HL-60 (cell line): ENCODE data around the gene GDF7.

ENCODE experiments used
- DNase-seq, 2 experiments: peaks; one replicate each; pipeline ENCODE4 v3.0.0-alpha.2; 2010 to 2020; ENCODE audit warnings: low read depth in 1 of 2, low spot score in 1 of 2
- H3K27ac ChIP-seq: fragments of 250-450 bp; sonication (Bioruptor Pico); replicated peaks from 2 replicates; pipeline ENCODE4 v1.5.1; 2020; ENCODE audit warnings: mild to moderate bottlenecking, moderate library complexity
- H3K27me3 ChIP-seq: fragments of 250-450 bp; sonication (Bioruptor Pico); 2 replicates; pipeline ENCODE4 v1.5.1; 2021; ENCODE audit warnings: mild to moderate bottlenecking, moderate library complexity; ENCODE audit not compliant: insufficient read depth, poor library complexity, severe bottlenecking
- H3K4me3 ChIP-seq: replicated peaks from 2 replicates; pipeline ENCODE4 v1.5.1; 2011; ENCODE audit warnings: mild to moderate bottlenecking, control low read depth, low read length; ENCODE audit not compliant: insufficient read depth
- CTCF ChIP-seq: IDR thresholded peaks from one replicate; pipeline ENCODE4 v1.5.1; 2011; ENCODE audit warnings: low read length, control low read depth, inconsistent platforms; ENCODE audit not compliant: insufficient read depth
- GABPA ChIP-seq: IDR thresholded peaks from 2 replicates; pipeline ENCODE4 v1.6.1; 2012; ENCODE audit warnings: low read depth
- POLR2AphosphoS5 ChIP-seq: IDR thresholded peaks from 2 replicates; pipeline ENCODE4 v1.6.1; 2012; ENCODE audit warnings: low read depth
- REST ChIP-seq: IDR thresholded peaks from 2 replicates; pipeline ENCODE4 v1.6.1; 2012; ENCODE audit warnings: low read depth; ENCODE audit not compliant: insufficient replicate concordance
- SPI1 ChIP-seq: IDR thresholded peaks from 2 replicates; pipeline ENCODE4 v1.6.1; 2012; ENCODE audit warnings: low read depth, mild to moderate bottlenecking, borderline replicate concordance

The GDF7 gene

GRCh38 chr2:20670315-20671035 is 3.5 kb downstream of the GDF7 start:
- TF ChIP-seq REST (no peak), GABPA (no peak), CTCF (no peak), SPI1 (no peak), POLR2AphosphoS5 (no peak)
- Histone ChIP-seq H3K27me3 (peaks cover 28% of the 10 kb centered on the region), H3K4me3 (no peak overlapping the region), H3K27ac (no peak overlapping the region)
- DNase-seq, result no peak

- peaks cover 21% of the 10 kb centered on the region for H3K27me3 ChIP-seq
- no peak overlapping the region for H3K27ac ChIP-seq
- no peak for DNase-seq
- TF ChIP-seq REST (no peak), CTCF (no peak), POLR2AphosphoS5 (no peak), SPI1 (no peak), GABPA (no peak)
- no peak overlapping the region for H3K4me3 ChIP-seq
Observed at GRCh38 chr2:20671036-20671735, 4.2 kb downstream of the GDF7 start.

- no peak for TF ChIP-seq POLR2AphosphoS5
- no peak for TF ChIP-seq REST
- Histone ChIP-seq H3K4me3 (no peak overlapping the region), H3K27ac (no peak overlapping the region), H3K27me3 (peaks cover 16% of the 10 kb centered on the region)
- DNase-seq, result no peak
Observed at GRCh38 chr2:20671736-20672080, 4.8 kb downstream of the GDF7 start.
